ENCODE results near the gene FLYWCH1.
"Not testable (repeated sequence)": the region's sequence is repeated elsewhere in the genome, so short reads cannot be mapped to it uniquely, and the experiment has no call there.

The FLYWCH1 gene

DNA sequence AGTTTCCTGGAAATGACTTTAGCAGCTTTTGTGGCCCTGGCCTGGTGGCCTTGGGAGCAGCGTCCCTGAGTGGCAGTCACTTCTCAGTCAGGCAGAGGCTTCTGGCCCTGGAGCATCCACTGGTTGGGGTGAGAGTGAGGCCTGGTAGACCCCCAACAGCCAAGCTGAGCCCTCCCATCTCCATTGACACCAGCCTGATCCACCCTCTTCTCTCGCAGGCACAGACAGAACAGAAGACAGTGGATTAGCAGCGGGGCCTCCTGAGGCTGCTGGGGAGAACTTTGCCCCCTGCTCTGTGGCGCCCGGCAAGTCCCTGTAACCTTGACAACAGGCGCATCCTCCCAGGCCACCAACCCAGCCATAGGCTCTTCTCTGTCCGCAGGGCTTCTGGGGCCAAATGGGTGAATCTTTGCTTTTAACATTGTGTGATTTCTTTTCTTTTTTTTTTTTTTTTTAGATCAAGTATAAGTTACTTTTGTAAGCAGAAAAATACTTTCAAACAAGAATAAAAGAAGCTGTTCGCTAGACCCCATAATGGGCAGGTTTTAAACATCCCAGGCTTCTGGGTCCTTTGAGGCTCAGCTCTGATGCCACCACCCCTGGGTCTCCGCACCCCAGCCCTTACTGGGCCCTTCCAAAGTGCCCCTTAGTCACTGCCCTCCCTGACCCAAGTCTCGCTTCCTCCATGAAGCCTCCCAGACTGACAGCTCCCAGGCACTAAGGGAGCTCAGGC, 12.7 kb upstream of the FLYWCH1 start:
- no peak for DNase-seq (ENCODE audit: insufficient read length, low spot score)
- FAIRE-seq = no peak

DNA sequence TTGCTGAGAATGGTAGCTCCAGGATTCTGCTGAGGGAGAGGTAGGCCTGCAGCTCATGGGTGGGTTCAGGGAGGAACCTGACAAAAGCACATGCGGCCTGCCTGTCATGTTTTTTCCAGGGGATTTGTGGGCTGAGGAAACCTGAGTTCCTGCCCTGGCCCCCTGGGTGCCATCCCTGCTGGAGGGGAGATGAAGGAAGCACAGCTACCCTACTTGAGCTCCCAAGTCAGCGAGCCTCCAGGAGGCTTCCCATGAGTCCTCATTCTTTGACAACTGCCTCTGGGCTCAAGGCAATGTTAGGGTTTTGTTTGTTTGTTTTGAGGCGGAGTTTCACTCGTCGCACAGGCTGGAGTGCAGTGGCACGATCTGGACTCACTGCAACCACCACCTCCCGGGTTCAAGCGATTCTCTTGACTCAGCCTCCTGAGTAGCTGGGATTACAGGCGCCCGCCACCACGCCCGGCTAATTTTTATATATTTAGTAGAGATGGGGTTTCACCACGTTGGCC, 12.1 kb upstream of the FLYWCH1 start:
- DNase-seq (ENCODE audit: insufficient read length, low spot score) (no peak), FAIRE-seq (no peak)

DNA sequence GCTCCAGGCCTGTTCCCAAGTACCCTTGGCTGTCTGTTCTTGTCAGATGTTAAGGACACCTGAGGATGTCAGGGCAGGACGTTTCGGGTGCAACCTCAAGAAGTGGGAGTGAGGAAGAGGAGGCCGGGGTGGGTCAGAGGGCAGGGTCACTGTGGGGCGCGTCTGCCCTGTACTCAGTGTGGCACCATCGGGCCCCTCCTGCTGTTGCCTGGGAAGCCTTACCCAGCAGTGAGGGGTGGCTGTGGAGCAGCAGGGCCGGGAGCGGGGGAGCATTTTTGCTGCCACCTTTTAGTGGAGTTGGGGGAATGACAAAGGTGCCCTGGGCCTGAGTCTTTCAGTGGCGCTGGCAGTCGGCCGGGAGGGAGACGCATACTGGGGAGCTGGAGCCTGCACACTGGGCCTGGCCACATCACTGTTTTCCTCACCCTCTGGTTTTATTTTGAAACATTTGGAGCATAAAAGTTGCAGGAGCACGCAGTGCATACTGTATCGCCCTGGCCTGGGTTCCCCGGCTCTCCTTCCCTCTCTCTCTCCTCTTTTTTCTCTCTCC, 11.1 kb upstream of the FLYWCH1 start:
- DNase-seq (ENCODE audit: insufficient read length, low spot score) = no peak
- no peak for FAIRE-seq

DNA sequence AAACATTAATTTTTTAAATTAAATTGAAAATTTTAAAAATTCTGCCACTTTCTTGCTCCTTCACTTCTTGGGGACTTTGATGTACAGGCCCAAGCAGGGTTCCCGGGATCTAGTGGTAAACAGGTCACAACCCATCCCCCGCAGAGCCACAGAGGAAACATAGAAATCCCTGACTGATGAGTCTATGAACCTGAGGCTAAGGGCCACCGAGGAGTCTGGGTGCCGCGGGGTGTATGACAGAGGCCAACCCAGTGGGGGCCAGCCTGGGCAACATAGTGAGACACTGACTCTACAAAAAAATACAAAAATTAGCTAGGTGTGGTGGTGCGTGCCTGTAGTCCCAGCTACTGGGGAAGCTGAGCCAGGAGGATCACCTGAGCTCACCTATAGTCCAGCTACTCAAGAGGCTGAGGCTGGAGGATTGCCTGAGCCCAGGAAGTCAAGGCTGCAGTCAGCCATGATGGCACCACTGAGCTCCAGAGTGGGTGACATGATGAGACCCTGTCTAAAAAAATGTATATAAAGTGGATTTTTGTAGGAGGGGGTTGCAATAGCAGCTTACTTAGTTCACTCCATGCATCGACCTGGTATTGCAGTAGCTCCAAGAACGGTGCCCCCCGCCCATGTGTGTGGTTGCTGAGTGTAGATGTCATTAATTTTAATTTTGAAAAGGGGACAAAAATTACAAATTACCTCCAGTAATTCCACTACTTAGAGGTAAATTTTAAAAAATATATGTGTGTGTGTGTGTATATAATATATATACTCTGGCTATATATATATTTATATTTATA, 9.2 kb upstream of the FLYWCH1 start:
- FAIRE-seq = no peak
- no peak for DNase-seq (ENCODE audit: insufficient read length, low spot score)

DNA sequence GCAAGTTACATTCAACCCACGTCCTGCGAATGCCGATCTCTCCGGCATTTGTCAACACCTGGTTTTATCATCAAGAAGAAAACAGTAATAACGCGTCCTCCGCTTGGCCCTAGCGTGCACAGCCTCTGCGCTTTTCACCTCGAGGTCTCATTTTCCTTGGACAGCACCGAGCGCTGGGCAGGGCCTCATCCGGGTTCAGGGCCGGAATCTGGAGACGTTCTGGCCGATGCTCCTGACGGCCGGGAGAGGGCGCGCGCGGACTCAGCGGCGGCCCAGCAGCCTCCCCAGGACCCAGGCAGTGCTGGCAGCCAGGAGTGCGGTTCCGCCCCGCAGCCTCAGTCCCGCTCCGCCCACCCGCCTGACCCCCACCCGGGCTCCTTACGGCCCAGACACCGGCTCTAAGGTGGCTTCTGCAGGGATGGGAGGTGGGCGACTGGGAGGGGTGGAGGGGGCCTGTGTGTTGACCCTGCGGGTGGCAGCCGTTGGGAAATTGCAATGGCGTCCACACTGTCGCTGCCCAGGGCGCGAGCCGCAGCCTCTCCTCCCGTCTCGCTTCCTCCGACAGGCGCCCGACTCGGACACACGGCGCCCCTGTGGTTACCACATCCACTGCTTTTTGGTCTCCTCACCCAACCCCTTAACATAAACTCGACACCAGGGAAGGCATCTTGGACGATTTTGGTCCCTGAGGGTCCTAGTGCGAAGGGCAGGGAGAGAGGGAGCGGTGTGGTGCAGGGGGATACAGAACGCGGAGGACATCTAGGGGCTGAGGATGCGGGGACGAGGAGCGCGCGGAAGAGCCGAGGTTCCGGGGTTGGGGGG, 7.4 kb upstream of the FLYWCH1 start:
- DNase-seq (ENCODE audit: insufficient read length, low spot score) = peak; percentile 84
- peak; percentile 94 for FAIRE-seq

DNA sequence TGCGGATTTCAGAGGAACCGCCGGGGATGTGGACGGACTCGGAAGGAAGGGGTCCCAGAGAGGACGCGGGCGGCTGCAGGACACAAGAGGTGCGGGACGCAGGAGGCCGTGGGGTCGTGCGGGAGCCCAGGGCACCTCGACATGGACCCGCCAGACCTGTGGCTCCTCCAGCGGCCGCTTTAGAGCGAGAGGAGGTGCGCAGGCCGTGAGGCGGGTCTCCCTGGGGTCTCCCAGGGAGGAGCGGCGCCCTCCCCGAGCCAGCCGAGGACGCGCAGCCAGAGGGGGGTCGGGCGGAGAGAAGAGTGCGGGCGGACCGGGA, 6.8 kb upstream of the FLYWCH1 start:
- FAIRE-seq (no peak), DNase-seq (ENCODE audit: insufficient read length, low spot score) (no peak)

DNA sequence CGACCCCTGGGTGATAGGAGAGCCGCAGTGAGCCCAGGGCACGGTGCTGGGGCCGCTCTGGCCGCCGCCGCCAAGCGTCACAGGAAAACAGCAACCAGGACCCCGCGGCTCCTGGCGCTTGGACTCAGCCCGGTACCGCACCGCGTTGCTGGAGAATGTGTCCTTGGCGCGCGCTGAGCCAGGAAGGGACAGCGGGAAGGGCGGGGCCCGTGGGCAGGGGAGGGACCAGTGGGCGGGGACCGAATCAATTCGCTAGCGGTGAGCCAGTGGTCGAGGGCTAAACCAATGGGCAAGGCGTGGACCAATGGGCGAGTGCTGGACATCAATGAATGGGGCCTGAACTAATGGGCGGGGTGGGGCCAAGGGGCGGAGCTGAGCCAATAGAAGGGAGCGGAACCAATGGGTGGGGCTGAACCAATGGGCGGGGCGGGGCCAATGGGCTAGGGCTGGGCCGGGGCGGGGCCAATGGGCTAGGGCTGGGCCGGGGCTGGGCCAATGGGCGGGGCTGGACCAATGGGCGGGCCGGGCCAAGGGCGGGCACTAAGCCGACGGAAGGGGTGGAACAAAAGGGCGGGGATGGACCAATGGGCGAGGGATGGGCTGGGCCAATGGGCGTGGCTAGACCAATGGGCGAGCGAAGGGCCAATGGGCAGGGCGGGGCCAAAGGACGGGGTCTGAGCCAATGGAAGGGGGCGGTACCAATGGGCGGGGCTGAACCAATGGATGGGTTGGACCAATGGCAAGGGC, 6.3 kb upstream of the FLYWCH1 start:
- FAIRE-seq = peak; percentile 97
- peak; percentile 86 for DNase-seq (ENCODE audit: insufficient read length, low spot score)

DNA sequence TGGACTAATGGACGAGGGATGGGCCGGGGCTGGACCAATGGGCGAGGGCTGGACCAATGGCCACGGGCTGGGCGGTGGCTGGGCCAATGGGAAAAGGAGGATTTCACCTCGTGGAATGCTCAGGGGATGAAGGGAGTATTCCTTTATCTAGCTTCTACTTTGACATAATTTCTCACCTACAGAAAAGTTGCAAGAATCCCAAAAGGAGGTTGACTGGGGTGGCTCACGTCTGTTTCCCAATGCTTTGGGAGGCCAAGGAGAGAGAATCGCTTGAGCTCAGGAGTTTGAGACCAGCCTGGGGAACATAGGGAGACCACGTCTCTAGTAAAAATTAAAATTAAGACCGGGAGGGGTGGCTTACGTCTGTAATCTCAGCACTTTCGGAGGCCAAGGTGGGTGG, 5.7 kb upstream of the FLYWCH1 start:
- DNase-seq (ENCODE audit: insufficient read length, low spot score) (no peak), FAIRE-seq (no peak)

DNA sequence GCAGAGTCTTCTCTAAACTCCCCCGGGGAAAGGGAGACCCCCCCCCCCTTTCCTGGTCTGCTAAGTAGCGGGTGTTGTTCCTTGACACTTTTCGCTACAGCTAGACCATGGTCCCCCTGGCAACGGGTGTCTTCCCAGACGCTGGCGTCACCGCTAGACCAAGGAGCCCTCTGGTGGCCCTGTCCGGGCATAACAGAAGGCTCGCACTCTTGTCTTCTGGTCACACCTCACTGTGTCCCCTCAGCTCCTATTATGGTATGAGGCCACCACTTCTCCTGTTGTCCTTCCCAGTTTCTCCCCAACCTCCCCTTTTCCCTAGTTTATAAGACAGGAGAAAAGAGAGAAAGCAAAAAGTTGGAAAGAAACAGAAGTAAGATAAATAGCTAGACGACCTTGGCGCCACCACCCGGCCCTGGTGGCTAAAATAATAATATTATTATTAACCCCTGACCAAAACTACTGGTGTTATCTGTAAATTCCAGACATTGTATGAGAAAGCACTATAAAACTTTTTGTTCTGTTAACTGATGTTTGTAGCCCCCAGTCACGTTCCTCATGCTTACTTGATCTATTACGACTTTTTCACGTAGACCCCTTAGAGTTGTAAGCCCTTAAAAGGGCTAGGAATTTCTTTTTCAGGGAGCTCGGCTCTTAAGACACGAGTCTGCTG, 4.5 kb upstream of the FLYWCH1 start:
- not testable (repeated sequence) for FAIRE-seq; DNase-seq (ENCODE audit: insufficient read length, low spot score)

DNA sequence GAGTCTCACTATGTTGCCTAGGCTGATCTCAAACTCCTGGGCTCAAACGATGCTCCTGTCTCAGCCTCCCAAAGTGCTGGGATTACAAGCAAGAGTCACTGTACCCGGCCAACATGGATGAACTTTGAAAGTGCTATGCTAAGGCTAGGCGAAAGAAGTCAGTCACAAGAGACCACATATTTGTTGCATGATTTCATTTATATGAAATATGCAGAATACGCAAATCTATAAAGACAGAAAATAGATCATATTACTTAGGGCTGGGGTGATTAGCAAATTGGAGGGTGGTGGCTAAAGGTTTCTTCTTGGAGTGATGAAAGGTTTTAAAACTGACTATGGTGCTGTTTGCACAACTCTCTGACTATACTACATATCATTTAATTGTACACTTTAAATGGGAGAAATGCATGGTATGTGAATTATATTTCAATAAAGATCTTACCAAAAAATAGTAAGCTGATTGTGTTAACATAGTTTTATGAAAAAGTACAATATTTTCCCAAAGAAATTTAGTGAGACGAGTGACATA, 1.2 kb upstream of the FLYWCH1 start:
- no peak for FAIRE-seq
- DNase-seq (ENCODE audit: insufficient read length, low spot score) = no peak

DNA sequence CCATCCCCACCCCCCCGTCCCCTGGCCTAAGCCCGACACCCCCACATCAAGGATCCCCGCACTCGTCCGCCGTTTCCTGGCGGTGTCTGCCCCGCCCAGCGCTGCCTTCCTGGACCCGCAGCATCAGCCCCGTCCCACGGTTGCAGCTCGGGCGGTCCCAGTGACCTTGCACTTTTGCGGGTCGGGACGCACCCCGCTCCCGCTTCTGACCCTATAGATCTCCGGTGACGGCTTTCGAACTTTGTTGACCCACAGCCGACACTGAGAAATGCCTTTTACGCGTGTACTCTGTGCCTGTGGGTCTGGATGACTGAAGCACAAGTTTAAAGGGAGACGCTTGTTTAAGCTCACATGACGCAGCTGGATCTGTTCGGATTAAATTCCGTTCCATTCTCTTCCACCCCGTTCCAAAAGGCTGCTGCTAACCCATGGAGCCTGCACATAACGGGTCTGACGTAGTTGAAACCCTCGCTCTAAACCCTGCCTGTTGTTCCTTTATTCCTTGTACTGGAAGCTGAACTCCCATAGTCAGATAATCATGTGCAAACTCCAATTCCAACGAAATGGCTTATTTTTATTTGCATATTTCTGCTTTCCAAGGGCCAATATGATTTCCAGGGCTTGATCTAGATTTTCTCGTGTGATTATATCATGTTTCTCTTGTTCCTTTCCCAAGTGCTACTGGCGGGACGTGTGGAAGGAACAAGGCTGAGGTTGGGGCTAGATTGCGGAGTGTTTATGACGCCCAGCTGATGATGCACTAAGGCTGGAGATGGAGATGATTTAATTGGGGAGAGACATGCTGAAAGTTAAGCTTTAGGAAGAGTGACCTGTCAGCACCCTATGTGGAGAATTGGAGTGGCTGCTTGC, 834 bp downstream of the FLYWCH1 start:
- DNase-seq (ENCODE audit: insufficient read length, low spot score) = no peak
- no peak for FAIRE-seq

DNA sequence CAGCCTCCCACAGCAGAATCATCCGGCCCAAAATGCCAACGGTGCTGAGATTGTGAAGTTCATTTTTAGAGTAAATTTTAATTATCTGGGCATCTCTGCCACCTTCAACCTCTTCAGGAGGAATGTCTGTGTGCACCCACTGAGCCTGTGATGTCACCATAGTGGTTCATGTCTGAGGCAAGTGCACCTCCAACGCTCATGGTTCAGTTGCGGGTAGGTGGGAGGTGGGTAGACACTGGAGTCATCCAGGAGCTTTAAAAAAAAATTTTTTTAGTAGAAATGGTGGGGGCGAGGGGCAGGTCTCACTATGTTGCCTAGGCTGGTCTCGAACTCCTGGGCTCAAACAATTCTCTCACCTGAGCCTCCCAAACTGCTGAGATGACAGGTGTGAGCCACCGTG, 1.9 kb downstream of the FLYWCH1 start:
- FAIRE-seq (no peak), DNase-seq (ENCODE audit: insufficient read length, low spot score) (no peak)

DNA sequence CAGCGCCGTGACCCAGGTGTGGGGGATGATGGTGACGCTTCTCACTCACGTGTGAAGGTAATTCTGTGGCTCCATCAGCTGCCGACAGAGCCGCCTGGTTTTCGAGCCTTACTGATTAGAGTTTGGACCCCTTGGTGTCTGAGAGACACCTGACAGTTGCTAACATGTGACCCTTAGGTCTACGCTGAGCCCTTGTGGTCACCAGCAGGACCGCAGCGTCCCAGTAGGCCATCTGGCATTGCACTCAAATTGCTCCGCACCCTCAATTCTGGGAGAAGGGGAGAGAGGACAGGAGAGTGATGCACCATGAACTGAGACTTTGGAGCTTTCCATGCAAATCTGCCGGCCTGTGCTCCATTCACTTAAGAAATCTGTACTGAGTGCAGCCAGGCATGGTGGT, 2.5 kb downstream of the FLYWCH1 start:
- no peak for FAIRE-seq
- no peak for DNase-seq (ENCODE audit: insufficient read length, low spot score)

DNA sequence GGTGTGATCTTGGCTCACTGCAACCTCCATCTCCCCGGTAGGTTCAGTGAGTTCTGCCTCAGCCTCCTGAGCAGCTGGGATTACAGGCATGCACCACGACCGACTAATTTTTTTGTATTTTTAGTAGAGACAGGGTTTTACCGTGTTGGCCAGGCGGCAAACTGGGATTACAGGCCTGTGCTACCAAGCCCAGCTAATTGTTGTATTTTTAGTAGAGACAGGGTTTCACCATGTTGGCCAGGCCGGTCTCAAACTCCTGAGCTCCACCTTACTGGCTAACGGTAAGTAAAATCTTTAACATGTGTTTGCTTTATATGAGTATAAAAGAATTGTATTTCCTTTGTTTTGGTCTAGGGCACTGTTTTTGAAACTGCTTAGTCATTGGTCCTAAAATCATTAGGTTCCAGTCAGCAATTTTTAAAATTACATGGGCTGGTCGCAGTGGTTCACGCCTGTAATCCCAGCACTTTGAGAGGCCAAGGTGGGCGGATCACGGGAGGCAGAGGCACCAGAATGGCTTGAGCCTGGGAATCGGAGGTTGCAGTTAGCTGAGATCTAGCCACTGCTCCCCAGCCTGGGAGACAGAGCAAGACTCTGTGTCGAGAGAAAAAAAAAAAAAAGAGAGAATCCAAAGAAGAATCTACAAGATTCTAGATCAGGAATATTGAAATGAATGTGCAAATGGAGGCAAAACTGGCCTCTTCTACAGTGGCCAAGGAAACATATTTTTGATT, 3.6 kb downstream of the FLYWCH1 start:
- FAIRE-seq (no peak), DNase-seq (ENCODE audit: insufficient read length, low spot score) (no peak)

DNA sequence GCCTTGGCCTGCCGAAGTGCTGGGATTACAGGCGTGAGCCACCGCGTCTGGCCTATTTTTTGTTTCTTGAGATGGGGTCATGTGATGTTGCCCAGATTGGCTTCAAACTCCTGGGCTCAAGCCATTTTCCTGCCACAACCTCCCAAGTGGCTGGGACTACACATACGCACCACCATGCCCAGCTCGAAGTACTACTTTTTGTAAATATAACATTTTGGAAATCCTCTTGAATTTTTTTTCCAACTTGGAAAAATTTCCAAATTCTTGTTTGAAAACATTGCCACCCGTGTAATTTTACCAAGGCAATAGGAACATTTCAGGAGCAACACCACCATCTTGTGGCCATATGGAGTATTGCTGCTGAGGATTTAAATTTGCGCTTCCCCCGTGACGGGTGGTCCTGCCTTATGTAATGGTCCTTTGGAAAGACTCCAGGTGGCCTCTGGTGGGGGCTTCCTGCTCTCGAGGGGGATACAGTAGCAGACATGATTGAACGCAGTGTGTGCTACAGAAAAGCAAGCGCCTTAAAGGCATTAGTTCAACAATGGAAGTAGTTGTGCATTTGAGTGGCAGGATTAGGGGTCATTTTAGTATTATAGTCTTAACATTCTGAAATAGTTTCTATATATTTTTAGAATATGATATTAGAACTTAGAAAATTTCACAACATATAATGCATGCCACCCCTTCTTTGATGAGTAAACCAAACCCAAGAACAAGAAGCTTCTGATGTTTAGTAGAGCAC, 8.0 kb downstream of the FLYWCH1 start:
- DNase-seq (ENCODE audit: insufficient read length, low spot score) = no peak

DNA sequence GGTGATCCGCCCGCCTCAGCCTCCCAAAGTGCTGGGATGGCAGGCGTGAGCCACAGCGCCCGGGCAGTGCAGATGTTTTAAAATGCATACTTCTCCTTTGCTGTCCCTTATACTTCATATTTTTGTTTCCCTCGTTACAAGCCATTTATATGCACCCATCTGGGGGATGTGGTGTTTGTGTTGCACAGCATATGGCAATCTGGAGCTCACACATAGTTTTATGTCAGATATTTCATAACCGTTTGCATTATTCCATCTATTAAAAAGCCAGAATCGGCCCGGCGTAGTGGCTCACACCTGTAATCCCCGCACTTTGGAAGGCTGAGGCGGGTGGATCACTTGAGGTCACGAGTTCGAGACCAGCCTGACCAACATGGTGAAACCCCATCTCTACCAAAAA, 11.8 kb downstream of the FLYWCH1 start:
- no peak for DNase-seq (ENCODE audit: insufficient read length, low spot score)
- FAIRE-seq = no peak

More for the DNA sequence above, 8.0 kb downstream of the FLYWCH1 start:
- peak; percentile 86 for FAIRE-seq

Measured in GM19239 (cell line).